ENCODE data around the gene HMX2. TPM values are rescaled to one million over a fixed set of nuclear protein-coding genes. Genes with fewer than 3 reads are reported as not detected.

Gene HMX2
- total RNA-seq, 2 experiments from 2014 or later = not detected

DNA sequence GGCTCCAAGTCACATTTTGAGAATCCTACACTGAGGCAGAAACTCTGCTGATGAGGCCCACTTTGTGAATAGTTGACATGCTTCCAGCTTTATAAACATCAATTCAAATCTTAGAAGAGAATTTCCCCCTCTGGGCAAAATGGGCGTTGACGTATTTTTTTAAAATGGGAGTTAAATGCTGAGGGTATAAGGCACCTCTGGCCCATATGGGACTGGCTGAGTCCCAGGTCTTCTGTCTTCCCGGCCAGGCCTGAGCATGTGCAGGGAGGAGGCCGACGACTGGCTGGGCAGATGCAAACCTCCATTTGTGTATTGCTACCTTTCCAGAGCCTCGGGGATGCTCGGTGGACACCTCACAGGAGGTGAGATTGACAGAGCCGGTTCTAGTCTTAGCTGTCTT is 44.0 kb downstream of the HMX2 start:
- Mint-ChIP-seq H3K36me3 (ENCODE audit: low read depth) (peaks cover 72% of the 10 kb centered on the region), H3K9me3 (no peaks in the 10 kb centered on the region), H3K4me1 (ENCODE audit: low read depth) (no peaks in the 10 kb centered on the region), H3K27ac (no peak overlapping the region), H3K4me3 (no peak overlapping the region), H3K27me3 (no peaks in the 10 kb centered on the region)
- Histone ChIP-seq H3K9me3 (ENCODE audit: control insufficient read depth in 1 of 2, insufficient read depth in 1 of 2, low read length in 2 of 2) (no peaks in the 10 kb centered on the region), H3K36me3 (ENCODE audit: insufficient read depth, low read length) (peaks cover 21% of the 10 kb centered on the region), H3K4me3 (ENCODE audit: low read length) (no peak overlapping the region), H3K4me1 (ENCODE audit: insufficient read depth, low read length) (no peaks in the 10 kb centered on the region), H3K27me3 (ENCODE audit: control insufficient read depth in 1 of 2, insufficient read depth in 2 of 2, low read length in 2 of 2) (no peaks in the 10 kb centered on the region), H3K27ac (ENCODE audit: low read depth in 1 of 2, low read length in 2 of 2) (no peak overlapping the region)
- intact Hi-C loops (cut with DNase I, micrococcal nuclease) = no loop called here
- TF ChIP-seq, protein P1, sequence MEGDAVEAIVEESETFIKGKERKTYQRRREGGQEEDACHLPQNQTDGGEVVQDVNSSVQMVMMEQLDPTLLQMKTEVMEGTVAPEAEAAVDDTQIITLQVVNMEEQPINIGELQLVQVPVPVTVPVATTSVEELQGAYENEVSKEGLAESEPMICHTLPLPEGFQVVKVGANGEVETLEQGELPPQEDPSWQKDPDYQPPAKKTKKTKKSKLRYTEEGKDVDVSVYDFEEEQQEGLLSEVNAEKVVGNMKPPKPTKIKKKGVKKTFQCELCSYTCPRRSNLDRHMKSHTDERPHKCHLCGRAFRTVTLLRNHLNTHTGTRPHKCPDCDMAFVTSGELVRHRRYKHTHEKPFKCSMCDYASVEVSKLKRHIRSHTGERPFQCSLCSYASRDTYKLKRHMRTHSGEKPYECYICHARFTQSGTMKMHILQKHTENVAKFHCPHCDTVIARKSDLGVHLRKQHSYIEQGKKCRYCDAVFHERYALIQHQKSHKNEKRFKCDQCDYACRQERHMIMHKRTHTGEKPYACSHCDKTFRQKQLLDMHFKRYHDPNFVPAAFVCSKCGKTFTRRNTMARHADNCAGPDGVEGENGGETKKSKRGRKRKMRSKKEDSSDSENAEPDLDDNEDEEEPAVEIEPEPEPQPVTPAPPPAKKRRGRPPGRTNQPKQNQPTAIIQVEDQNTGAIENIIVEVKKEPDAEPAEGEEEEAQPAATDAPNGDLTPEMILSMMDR (IDR thresholded peaks at IDR 0.05) = no peak
- ATAC-seq (ENCODE audit: poor library complexity) = no peak
- ChIA-PET CTCF (no interaction called here), POLR2A (no interaction called here)
- no peak for DNase-seq

DNA sequence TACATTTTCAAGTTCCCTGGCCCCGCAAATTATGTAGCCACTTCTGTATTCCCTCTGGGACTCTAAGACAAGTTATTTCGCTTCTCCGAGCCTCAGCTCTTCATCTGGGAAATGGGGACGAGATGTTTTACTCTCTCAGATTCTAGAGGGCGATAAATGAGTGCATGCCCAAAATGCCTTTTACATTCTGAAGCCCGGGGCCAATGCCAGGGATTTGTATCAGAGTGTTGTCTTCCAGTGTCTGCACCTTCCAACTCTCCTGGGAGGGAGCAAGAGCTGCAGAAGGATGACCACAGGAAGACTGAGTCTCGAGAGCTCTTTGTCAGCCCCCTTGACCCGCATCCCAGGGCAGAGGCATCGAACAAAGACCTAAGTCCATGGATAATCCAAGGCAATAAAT is 46.1 kb downstream of the HMX2 start:
- TF ChIP-seq, protein P1 (IDR thresholded peaks at IDR 0.05) = no peak
- intact Hi-C loops (cut with DNase I, micrococcal nuclease) = no loop called here
- H3K4me1 ChIP-seq (ENCODE audit: insufficient read depth, low read length) = no peaks in the 10 kb centered on the region
- ChIA-PET CTCF (no interaction called here), POLR2A (interaction anchor here (1.2 kb wide), 1 partner anchor 38 kb away, joined by 3 read pairs; no protein-coding TSS in a partner anchor)
- peaks cover 51% of the 10 kb centered on the region for H3K36me3 Mint-ChIP-seq (ENCODE audit: low read depth)
- H3K27ac ChIP-seq (ENCODE audit: low read depth in 1 of 2, low read length in 2 of 2) = no peak overlapping the region
- H3K4me3 Mint-ChIP-seq = no peak overlapping the region
- H3K27me3 Mint-ChIP-seq = no peaks in the 10 kb centered on the region
- no peaks in the 10 kb centered on the region for H3K9me3 ChIP-seq (ENCODE audit: control insufficient read depth in 1 of 2, insufficient read depth in 1 of 2, low read length in 2 of 2)
- peaks cover 21% of the 10 kb centered on the region for H3K36me3 ChIP-seq (ENCODE audit: insufficient read depth, low read length)
- no peaks in the 10 kb centered on the region for H3K9me3 Mint-ChIP-seq
- H3K27me3 ChIP-seq (ENCODE audit: control insufficient read depth in 1 of 2, insufficient read depth in 2 of 2, low read length in 2 of 2) = no peaks in the 10 kb centered on the region
- no peak overlapping the region for H3K27ac Mint-ChIP-seq
- H3K4me1 Mint-ChIP-seq (ENCODE audit: low read depth) = no peaks in the 10 kb centered on the region
- no peak overlapping the region for H3K4me3 ChIP-seq (ENCODE audit: low read length)
- DNase-seq (no peak), ATAC-seq (ENCODE audit: poor library complexity) (no peak)

Other genes with a start within 250 kb of the HMX2 start
- not detected for gene FAM24A, start 237.5 kb upstream of the HMX2 start, total RNA-seq
- gene C10orf88, start 193.9 kb upstream of the HMX2 start, total RNA-seq = 1 to 10 TPM; 2.3 to 2.5 TPM
- 10 to 100 TPM; 16.1 to 18.6 TPM for gene PSTK, start 167.7 kb upstream of the HMX2 start, total RNA-seq
- gene IKZF5, start 139.3 kb upstream of the HMX2 start, total RNA-seq = 10 to 100 TPM; 81.8 to 87.1 TPM
- 10 to 100 TPM; 16.6 to 17.9 TPM for gene ACADSB, start 139.1 kb upstream of the HMX2 start, total RNA-seq
- under 1 TPM in 1 of 2 experiments, not detected in 1; 0.34 TPM for gene HMX3, start 12.2 kb upstream of the HMX2 start, total RNA-seq
- gene BUB3, start 6.3 kb downstream of the HMX2 start, total RNA-seq = 100 to 1,000 TPM; 167 to 178 TPM